Measurements from ENCODE around the gene VEPH1. TPM values are rescaled to one million over a fixed set of nuclear protein-coding genes. Genes with fewer than 3 reads are reported as not detected.
"Not testable (repeated sequence)": the region's sequence is repeated elsewhere in the genome, so short reads cannot be mapped to it uniquely, and the experiment has no call there.

The VEPH1 gene
- total RNA-seq, 4 donors from 2014 or later = 0.48 to 11.7 (median 3.2) TPM

DNA sequence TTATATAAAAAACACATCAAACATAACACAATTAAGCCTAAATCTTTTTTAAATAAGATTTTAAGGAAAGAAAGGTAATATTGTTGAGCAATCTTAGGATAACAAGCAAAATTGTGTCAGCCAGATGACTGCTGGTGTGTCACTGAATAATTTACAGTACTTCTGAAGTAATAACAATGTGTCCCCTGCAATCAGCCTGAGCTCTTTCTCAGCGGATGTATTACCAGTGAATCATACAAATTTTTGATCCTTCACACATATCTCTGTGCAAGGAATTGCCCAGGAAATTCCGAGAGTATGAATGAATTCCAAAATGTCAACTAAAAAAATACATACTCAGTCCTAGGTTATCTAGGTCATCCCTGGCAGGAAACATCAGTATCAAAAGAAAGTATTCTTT, 143.2 kb downstream of the VEPH1 start:
- DNase-seq (ENCODE audit: low spot score) (no peak), ATAC-seq (ENCODE audit: low FRiP score) (no peak)
- TF ChIP-seq, protein P1, sequence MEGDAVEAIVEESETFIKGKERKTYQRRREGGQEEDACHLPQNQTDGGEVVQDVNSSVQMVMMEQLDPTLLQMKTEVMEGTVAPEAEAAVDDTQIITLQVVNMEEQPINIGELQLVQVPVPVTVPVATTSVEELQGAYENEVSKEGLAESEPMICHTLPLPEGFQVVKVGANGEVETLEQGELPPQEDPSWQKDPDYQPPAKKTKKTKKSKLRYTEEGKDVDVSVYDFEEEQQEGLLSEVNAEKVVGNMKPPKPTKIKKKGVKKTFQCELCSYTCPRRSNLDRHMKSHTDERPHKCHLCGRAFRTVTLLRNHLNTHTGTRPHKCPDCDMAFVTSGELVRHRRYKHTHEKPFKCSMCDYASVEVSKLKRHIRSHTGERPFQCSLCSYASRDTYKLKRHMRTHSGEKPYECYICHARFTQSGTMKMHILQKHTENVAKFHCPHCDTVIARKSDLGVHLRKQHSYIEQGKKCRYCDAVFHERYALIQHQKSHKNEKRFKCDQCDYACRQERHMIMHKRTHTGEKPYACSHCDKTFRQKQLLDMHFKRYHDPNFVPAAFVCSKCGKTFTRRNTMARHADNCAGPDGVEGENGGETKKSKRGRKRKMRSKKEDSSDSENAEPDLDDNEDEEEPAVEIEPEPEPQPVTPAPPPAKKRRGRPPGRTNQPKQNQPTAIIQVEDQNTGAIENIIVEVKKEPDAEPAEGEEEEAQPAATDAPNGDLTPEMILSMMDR (IDR thresholded peaks at IDR 0.05) = no peak

DNA sequence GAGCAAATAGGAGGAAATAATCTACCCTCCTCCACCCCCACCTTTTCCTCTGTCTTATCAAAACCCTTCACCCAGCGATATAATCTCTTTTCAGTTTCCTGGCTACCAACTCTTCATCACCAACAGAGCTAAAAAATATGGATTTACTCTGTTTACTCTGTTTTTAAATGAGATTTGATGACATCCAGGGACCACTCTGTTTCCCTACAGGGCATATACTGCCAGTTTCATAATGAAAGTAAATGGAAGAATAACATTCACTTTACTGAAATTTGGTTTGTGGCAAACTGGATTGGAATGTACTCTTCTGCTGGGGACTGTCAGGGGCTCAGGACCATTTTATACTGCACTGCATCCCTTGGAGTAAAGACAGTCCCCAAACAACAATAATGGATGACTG, 146.7 kb downstream of the VEPH1 start:
- no peak for DNase-seq (ENCODE audit: low spot score)
- ATAC-seq (ENCODE audit: low FRiP score) = no peak
- TF ChIP-seq, protein P1 (IDR thresholded peaks at IDR 0.05) = no peak

DNA sequence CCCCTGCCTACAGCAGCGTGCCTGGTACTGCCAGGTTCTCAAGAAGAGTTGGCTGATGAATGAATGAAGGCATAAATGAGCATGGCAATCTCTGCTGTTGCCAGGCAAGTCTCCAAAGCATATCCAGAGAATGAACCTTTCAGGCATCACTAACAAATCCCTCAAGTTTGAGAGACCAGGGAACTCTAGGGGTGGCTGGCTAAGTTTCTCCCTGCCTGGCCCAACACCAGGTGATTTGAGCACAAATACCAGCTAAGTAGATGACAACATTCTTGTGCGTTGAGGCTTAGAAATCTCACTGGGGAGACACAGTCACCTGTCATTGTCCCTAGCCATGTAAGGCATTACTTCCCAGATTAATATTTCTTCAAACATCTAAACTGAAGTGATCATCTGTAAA, 147.9 kb downstream of the VEPH1 start:
- DNase-seq (ENCODE audit: low spot score) (no peak), ATAC-seq (ENCODE audit: low FRiP score) (no peak)
- TF ChIP-seq, protein P1 (IDR thresholded peaks at IDR 0.05) = no peak

- ATAC-seq (ENCODE audit: low FRiP score) (no peak), DNase-seq (ENCODE audit: low spot score) (no peak)
- TF ChIP-seq, protein P1 (IDR thresholded peaks at IDR 0.05) = no peak
Measured at GRCh38 chr3:157354722-157355121, 148.5 kb downstream of the VEPH1 start.

- TF ChIP-seq, protein P1 (IDR thresholded peaks at IDR 0.05) = no peak
- no peak for DNase-seq (ENCODE audit: low spot score)
- no peak for ATAC-seq (ENCODE audit: low FRiP score)
Measured at GRCh38 chr3:157354254-157354653, 149.0 kb downstream of the VEPH1 start.

DNA sequence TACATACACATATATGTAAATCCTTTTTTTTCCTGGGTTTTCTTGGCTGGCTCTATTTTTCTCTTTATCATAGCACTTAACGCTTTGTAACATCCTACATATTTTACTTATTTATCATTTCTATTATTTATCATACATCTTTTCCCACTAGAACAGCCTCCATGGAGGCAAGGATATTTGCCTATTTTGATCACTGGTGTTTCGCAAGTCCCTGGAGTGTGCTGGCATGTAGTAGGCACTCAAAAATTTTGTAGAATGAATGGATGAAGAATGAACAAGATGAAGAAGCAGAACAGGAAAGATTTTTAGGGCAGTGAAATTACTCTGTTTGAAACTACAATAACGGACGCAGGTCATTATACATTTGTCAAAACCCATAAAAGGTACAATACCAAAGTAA, 149.6 kb downstream of the VEPH1 start:
- DNase-seq (ENCODE audit: low spot score) (no peak), ATAC-seq (ENCODE audit: low FRiP score) (no peak)
- TF ChIP-seq, protein P1 (IDR thresholded peaks at IDR 0.05) = no peak

DNA sequence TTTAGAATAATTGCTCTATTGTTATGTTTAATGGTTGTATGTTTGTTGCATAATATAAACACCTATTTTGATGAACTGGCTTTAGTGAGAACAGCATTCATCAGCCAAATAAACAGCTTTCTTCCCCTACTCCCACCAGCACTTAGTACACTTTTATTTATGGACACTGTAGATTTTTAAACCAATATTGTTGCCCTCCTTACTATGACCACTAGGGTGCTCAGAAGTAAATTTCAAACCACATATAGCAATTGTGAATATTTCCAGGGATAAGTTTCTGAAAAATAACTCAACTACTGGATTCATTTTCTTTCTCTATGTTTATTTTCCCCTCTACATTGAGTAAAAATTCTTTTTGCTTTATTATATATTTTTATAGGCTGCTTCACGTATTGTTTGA, 151.2 kb downstream of the VEPH1 start:
- DNase-seq (ENCODE audit: low spot score) = no peak
- TF ChIP-seq, protein P1 (IDR thresholded peaks at IDR 0.05) = no peak
- ATAC-seq (ENCODE audit: low FRiP score) = no peak

GRCh38 chr3:157350651-157351050, 152.6 kb downstream of the VEPH1 start:
- ATAC-seq (ENCODE audit: low FRiP score); DNase-seq (ENCODE audit: low spot score): not testable (repeated sequence)

DNA sequence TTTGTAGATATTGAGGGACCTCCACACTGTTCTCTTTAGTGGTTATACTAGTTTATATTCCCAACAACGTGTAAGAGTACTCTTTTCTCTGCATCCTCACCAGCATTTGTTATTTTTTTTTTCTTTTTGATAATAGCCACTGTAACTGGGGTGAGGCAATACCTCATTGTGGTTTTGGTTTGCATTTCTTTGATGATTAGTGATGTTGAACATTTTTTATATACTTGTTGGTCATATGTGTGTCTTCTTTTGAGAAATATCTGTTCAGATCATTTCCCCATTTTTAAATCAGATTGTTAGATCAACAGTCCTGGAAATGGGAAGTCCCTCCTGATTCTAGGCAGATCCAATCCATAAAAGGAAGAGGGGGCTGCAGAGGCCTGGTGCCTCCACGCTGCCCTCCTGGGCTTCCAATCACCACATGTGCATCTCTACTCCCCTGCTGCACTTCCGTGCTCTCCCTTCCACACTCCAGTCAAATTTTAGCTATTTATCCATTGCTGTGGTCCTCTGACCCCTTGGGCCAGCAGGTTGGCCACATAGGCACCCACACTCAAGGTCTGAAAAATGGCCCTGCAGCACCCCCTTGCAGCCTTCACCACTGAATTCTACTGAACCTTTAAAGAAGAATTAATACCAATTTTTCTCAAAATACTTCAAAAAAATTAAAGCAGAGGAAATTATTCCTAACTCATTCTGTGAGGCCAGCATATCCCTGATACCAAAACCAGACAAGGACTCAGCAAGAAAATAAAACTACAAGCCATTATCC, 154.7 kb downstream of the VEPH1 start:
- not testable (repeated sequence) for ATAC-seq (ENCODE audit: low FRiP score)

More for the DNA sequence above, 154.7 kb downstream of the VEPH1 start:
- DNase-seq (ENCODE audit: low spot score) = not testable (repeated sequence)

All from omental fat pad (tissue), 4 donors.